ENCODE results near the gene CPT2.
"Not testable (repeated sequence)": the region's sequence is repeated elsewhere in the genome, so short reads cannot be mapped to it uniquely, and the experiment has no call there.

Gene CPT2

DNA sequence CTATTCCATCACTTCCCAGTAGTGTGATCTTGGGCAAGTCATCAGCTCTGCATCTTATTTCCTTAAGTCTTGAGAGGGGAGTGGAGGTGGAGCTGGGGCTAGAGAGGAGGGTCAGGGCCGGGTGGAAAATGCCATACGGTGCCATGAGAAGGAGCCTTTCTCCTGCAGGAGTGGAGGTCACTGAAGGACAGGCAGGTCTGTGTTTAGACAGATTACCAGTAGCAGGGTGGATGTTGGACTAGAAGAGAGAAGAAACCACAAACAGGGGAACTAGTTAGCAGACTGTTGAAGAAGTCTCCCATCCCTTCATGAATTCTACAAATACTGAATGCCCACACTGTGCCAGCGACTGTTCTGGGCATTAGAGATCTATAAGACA lies 13.9 kb upstream of the CPT2 start:
- DNase-seq (ENCODE audit: low read depth), result no peak

DNA sequence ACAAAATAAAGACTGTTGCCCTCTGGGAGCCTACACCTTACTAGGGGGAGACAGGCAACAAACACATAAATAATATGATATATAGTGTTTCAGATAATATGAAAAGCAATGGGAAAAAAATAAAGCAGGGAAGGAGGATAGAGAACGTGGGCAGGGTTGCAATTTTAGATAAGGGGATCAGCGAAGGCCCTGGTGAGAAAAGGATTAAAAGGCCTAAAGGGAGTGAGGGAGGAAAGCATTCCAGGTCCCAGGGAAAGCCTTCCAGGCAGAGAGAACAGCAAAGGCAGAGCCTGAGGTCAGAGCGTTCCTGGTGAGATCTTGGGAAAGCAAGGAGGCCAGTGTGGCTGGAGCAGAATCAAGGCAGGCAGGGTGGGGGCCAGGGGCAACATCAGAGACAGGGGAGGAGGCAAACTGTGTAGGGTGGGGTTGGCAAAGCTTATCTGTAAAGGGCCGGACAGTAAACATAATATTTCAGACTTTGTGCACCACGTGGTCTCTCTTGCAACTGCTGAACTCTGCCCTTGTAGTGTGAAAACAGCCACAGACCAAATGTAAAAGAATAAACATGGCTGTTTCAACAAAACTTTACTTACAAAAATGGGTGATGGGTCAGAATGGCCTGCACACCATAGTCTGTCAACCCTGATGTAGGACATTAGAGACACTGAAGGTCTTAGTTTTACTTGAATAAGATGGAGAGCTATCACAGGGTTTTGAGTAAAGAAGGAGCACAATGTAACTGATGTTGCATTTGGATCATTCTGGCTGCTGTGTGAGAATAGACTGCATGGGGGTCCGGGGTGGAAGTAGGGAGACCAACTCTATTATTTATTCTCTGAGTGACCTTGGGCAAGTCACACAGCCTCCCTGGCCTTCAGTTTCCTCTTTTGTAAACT lies 13.3 kb upstream of the CPT2 start:
- no peak for DNase-seq (ENCODE audit: low read depth)

DNA sequence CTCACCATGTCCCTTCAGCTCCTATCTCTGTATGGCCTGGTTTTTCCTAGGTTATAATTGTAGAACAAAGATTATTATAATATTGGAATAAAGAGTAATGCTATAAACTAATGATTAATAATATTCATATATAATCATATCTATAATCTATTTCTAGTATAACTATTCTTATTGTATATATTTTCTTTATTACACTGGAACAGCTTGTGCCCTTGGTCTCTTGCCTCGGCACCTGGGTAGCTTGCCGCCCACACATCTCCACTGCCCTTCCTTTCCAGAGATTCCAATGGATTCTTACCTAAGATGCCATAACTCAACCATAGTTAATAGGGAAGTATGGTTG lies 10.7 kb upstream of the CPT2 start:
- not testable (repeated sequence) for DNase-seq (ENCODE audit: low read depth)

DNA sequence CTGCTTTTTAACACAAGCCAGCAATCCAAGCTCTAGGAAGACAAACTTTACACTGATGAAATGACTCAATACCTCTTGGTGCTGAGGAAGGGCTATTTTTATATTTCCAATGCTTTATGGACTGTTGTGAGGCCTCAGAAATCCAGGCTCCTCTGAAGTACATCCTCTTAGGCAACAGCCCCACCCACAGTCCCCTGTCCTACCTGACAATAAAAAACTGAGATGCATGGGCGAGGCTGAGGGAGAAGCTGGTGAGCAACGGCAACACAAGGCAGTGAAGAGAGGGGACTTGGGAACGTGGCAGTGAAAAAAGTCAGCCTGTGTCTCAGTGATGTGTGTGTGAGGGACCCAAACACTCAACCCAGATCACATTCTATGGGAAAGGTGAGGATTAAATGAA lies 10.1 kb upstream of the CPT2 start:
- DNase-seq (ENCODE audit: low read depth), result no peak

DNA sequence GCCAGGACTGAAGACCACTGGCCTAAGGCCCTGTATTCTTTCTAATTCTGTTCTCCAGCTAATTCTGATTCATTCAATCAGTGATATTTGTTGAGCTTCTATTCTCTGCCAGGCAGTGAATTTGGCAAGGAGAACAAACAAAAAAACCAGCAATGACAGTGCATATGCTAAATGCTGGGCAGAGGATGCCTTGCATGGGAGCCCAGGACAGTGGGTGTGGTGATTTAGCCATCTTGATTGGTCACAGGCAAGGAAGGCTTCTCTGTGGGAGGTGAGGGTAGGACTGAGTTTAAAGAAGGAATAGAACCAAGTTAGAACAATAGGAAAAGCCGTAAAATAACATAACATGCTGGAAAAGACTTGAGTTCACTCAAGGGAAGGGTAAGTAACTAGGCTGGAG lies 9.2 kb upstream of the CPT2 start:
- DNase-seq (ENCODE audit: low read depth), result no peak

DNA sequence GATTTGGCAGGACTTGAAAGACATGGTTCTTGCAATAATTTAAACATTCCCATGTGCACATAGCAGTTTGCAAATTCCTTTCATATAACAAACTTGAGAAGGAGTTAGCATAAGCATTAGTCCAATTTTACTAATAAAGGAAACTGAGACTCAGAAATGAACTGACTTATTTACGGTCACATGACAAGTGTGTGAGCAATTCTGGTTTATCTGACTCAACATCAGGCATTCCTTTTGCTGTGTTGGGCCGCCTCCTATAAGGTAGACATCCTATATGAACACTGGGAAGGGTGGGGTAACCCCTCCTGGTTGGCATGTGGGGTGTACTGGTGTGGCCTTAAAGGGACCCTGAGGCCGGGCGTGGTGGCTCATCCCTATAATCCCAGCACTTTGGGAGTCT lies 8.5 kb upstream of the CPT2 start:
- DNase-seq (ENCODE audit: low read depth), result no peak

DNA sequence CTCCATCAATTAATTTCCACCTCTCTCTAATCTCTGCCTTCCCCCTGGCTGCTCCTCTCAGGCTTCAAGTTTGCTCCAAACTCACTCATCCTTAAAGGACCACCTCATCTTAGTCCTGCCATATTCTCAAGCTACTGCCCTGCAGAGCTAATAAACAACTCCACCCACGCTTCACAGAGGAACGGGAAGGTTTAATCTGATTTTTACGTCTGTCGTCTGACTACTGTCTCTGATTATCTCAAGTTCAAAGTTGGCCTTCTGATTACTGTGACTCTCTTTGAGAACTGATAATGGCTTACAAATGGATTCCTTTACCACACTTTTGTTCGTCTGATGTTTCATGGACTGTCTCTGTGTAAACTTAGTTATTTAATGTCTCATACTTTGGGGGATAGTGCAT lies 7.6 kb upstream of the CPT2 start:
- no peak for DNase-seq (ENCODE audit: low read depth)

DNA sequence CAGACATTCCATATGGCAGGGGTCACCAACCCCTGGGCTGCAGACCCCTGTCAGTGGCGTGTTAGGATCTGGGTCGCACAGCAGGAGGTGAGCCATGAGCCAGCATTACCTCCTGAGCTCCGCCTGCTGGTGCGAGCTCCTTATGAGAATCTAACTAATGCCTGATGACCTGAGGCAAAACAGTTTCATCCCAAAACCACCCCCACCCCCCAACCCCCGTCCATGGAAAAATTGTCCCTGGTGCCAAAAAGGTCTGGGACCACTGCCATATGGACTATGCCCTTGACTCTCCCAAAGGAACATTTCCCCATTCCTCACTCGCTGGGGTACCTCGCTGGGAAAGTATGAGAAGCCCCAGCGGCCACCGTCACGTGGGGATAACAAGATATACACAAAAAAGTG lies 6.4 kb upstream of the CPT2 start:
- DNase-seq (ENCODE audit: low read depth), result no peak

DNA sequence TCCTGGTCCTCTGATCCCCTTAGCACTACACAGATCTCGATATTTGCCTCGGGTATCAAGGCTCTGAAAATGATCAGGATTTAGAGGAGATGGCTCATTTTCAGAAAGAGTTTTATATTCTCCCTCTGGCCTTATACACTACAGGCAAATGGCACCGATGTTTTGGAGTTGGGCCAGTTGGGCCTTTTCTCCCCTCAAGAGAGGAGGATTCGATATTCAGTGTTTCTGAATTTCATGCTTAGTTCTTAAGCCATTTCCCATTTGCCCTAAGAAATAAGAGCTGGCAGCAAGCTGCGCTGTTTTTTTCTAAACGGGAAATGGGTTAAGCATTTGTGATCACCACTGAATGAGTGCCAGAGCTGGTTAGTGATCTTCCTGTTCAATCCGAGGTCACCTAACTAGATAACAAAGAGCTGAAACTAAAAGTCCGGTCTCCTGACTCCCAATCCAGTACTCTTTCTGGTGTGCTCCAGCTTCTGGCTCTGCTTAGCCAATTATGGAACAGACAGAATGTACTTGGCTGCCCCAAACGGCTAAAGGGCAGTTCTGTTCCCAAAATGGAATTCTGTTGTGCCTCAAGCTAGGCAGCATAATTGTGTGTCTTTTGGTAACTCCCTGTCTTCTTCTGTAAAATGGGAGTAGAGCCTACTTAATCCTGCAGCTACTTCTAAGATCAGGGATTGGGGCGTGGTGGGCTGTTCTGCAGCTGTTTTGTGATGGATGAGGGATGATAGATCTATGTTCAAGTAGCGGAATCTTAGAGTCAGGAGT lies 1.2 kb upstream of the CPT2 start:
- no peak for DNase-seq (ENCODE audit: low read depth)

DNA sequence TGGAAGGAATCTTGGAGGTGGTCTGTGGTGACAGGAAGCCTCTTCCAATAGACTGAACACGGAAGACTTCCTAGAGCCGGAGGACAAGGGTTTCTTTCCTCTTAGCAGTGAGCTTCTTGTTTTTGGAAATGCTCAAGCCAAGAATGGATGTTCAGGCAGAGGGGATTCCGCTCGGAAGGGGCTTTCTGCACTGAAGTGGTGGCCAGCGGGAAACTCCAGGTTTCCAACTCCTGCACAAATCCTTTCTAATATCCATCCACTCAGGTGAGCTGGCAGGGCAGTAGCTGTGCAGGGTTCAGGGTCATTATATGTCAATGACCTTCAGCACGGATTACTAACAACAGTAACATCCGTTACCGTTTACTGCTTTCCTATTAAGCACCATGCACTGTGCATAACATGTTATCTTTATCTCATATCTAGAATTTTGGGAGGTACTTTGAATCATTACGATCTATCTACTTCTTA lies 573 bp upstream of the CPT2 start:
- no peak for DNase-seq (ENCODE audit: low read depth)

DNA sequence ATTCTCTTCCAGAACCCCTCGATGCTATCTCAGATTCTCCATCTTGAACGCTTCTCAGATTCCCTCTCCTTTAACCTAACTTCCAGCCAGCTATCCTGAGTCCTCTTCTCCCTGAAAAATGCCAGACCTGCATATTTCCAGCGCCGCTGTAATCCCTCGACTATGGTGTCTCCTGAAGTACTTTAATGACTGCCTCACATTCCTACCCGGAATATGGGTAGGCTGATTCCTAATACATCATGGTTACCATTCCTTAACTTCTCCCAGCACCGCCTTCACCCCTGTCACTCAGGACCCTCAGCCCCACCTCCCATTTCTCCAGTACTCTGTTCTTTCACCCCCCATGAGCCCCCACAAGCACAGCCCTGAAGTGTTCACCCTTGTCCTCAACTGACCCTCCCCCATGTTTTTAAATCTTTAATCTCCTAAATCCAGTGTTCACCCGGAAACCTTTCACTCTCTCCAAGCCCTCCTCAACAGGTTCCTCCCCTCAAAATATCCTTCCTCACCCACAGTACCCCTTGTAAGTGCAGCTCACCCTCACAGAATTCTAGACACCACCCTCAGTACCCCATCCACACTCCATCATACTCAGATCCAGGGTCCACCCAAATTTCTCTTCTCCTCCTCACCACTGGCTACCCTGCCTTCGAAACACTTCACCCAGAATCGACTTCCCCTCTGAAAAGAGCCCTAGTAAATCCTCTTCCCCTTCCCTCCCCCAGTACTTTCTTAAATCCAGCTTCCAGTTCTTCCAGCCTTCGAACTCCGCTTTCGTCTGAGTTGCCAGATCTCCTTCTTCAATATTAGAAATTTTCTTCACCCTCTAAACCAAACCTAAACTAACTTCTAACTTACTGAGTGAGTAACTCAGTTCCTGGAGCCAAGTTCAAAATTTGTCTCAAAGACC lies 922 bp downstream of the CPT2 start:
- DNase-seq (ENCODE audit: low read depth), result no peak

DNA sequence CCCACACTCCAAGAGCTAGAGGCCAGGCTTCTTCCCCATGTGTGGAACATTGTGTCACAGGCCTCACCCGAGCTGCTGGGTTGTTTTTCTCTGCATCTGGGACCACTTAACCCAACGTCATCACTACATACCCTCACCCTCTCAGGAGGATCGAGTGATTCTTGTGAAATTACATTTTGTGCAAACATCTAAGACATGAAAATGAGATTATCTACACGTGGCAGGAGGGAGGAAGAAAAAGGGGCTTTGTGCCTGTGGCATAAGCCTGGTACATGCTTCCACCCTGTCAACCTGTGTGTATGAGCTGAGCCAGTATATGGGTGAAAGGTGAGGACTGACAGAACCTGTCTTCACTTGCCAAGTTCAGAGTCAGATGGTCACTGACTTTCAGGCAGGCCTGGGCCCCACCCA lies 1.6 kb downstream of the CPT2 start:
- DNase-seq (ENCODE audit: low read depth), result no peak

DNA sequence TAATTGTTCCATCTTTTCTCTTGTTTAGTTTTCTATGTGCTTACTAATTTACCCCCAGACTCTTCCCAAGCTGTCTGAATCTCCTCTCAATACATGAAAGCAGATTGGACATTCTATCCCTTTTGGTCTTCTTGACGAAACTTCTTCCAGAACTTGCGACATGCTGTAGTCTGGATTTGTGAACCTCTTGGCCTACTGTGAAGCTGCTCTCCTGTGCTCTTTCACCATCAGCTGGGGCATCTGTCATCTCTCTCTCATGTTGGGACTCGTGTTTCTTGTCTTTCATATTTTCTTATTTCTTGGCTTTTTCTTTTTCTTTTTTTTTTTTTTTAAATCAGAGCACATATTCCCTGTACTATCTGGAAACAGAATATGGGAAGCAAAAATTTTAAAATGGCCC lies 6.8 kb downstream of the CPT2 start:
- DNase-seq (ENCODE audit: low read depth), result no peak

DNA sequence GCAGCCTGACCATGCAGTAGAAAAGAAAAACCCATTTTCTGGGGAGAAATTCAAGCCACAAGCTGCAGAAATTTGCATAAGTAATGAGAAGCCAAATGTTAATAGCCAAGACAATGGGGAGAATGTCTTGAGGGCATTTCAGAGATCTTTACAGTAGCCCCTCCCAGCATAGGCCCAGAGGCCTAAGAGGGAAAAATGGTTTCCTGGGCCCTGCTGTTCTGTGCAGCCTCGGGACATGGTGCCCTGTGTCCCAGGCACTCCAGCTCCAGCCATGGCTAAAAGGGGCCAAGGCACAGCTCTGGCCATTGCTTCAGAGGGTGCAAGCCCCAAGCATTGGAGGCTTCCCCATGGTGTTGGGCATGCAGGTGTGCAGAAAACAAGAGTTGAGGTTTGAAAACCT lies 8.9 kb downstream of the CPT2 start:
- not testable (repeated sequence) for DNase-seq (ENCODE audit: low read depth)

DNA sequence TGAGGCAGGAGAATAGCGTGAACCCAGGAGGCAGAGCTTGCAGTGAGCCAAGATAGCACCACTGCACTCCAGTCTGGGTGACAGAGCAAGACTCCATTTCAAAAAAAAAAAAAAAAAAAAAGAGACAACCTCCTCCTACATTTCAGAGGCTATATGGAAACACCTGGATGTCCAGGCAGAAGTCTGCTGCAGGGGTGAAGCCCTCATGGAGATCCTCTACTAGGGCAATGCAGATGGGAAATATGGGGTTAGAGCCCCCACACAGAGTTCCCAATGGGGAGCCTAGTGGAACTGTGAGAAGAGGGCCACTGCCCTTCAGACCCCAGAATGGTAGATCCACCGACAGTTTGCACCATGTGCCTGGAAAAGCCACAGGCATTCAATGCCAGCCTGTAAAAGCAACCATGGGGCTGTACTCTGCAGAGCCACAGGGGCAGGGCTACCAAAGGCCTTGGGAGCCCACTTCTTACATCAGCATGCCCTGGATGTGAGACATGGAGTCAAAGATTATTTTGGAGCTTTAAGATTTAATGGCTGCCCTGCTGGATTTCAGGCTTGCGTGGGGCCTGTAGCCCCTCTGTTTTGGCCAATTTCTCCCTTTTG lies 9.6 kb downstream of the CPT2 start:
- DNase-seq (ENCODE audit: low read depth), result not testable (repeated sequence)

DNA sequence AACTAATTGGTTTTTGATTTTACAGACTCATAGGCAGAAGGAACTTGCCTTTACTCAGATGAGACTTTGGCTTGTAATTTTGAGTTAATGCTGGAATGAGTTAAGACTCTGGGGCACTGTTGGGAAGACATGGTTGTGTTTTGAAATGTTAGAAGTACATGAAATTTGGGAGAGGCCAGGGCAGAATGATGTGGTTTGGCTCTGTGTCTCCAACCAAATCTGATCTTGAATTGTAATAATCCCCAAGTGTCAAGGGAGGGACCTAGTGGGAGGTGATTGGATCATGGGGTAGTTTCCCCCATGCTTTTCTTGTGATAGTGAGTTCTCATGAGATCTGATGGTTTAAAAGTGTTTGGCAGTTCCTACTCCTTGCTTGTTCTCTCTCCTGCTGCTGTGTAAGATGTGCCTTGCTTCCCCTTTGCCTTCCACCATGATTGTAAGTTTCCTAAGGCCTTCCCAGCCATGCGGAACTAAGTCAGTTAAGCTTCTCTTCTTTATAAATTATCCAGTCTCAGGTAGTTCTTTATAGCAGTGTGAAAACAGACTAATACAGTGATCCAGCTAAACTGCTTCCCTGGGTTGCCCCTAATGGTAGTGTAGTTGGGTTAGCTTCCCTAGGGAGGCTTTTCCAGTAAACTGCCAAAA lies 10.2 kb downstream of the CPT2 start:
- no peak for DNase-seq (ENCODE audit: low read depth)

DNA sequence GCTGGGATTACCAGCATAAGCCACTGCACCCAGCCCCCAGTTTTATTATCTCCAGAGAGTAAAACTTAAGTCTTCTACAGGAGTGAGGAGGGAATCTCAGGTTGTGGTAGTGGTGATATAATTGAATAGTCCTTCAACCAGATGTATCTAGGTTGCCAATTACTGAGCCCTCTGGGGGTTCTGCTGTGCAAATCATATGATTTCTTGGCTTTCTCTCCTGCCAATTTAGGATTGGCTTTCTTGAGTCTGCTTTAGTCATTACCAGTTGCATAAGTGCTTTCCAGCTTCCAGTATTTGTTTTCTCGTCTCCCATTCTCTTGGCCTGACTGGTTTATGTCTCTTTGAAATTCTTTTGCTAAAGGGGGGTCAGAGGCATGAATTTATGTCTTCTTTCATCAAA lies 11.1 kb downstream of the CPT2 start:
- no peak for DNase-seq (ENCODE audit: low read depth)

DNA sequence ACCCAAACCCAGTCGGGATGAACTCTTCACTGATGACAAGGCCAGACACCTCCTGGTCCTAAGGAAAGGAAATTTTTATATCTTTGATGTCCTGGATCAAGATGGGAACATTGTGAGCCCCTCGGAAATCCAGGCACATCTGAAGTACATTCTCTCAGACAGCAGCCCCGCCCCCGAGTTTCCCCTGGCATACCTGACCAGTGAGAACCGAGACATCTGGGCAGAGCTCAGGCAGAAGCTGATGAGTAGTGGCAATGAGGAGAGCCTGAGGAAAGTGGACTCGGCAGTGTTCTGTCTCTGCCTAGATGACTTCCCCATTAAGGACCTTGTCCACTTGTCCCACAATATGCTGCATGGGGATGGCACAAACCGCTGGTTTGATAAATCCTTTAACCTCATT lies 13.7 kb downstream of the CPT2 start:
- DNase-seq (ENCODE audit: low read depth), result no peak

DNA sequence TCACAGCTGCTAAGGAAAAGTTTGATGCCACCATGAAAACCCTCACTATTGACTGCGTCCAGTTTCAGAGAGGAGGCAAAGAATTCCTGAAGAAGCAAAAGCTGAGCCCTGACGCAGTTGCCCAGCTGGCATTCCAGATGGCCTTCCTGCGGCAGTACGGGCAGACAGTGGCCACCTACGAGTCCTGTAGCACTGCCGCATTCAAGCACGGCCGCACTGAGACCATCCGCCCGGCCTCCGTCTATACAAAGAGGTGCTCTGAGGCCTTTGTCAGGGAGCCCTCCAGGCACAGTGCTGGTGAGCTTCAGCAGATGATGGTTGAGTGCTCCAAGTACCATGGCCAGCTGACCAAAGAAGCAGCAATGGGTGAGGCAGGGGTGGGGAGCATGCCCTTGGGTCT lies 14.3 kb downstream of the CPT2 start:
- no peak for DNase-seq (ENCODE audit: low read depth)

DNA sequence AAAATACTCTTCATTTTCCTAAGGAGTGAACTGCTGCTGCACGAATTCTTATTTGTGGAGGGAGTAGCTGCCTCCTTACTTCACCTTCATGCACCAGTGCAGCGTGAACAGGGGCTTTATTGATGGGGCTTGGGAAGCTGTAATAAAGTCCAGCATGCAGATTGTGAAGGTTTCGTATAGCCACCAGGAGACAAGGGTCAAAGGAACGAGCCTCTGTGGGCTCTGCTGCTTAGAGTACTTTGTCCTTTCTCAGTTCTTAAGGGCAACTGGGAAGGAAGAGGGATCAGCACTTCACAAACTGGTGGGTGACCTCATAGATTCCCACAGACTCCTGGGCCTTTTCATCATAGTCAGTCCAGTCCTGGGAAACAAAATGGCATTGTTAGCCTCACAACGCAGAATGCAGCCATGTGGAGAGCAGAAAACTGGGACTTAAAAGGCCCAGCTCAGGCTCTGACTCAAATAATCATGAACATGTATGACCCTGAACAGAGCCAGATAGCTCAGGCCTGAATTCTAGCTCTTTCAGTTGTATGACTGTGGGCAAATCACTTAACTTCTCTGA lies 17.8 kb downstream of the CPT2 start:
- no peak for DNase-seq (ENCODE audit: low read depth)

DNA sequence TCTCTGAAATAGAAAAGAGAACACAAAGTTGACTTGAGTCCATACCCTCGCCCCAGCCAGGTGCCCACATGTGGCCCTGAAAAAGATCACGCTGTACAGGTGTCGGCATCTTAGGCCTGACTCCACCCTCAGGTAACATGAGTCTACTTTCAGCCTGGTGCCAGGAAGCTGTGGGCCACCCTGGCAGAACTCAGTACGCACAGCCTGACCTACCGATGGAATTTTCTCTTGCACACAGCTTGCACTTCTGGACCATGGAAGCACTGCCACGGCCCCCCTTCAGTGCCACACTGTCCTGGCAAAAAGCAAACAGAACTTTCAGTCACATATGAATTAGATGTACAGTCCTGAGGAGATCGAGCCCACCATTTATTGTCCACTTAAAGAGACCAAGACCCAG lies 21.6 kb downstream of the CPT2 start:
- DNase-seq (ENCODE audit: low read depth), result no peak

Measured in stimulated activated CD8-positive, alpha-beta memory T cell treated with anti-CD3 and anti-CD28 coated beads, Interleukin-7, amount 100 ng/mL, for 24 hours (primary cell).